ENCODE results near the gene CDH4.

The CDH4 gene

GRCh38 chr20:61284752-61285151, 32.7 kb downstream of the CDH4 start:
- no peak for DNase-seq (ENCODE audit: low read depth in 2 of 2)

GRCh38 chr20:61285152-61285645, 33.1 kb downstream of the CDH4 start:
- no peak for DNase-seq (ENCODE audit: low read depth in 2 of 2)

- no peak for DNase-seq (ENCODE audit: low read depth in 2 of 2)
Measured at GRCh38 chr20:61285691-61286090, 33.6 kb downstream of the CDH4 start.

- DNase-seq (ENCODE audit: low read depth in 2 of 2): no peak
Measured at GRCh38 chr20:61287583-61288275, 35.7 kb downstream of the CDH4 start.

- DNase-seq (ENCODE audit: low read depth in 2 of 2): no peak
Measured at GRCh38 chr20:61288331-61288784, 36.3 kb downstream of the CDH4 start.

- DNase-seq (ENCODE audit: low read depth in 2 of 2): no peak
Measured at GRCh38 chr20:61289166-61289565, 37.1 kb downstream of the CDH4 start.

- DNase-seq (ENCODE audit: low read depth in 2 of 2): no peak
Measured at GRCh38 chr20:61290721-61291120, 38.7 kb downstream of the CDH4 start.

- DNase-seq (ENCODE audit: low read depth in 2 of 2): no peak
Measured at GRCh38 chr20:61291166-61291829, 39.2 kb downstream of the CDH4 start.

- no peak for DNase-seq (ENCODE audit: low read depth in 2 of 2)
Measured at GRCh38 chr20:61292391-61292790, 40.3 kb downstream of the CDH4 start.

GRCh38 chr20:61292821-61293612, 41.0 kb downstream of the CDH4 start:
- DNase-seq (ENCODE audit: low read depth in 2 of 2): no peak

GRCh38 chr20:61293951-61294350, 41.9 kb downstream of the CDH4 start:
- no peak for DNase-seq (ENCODE audit: low read depth in 2 of 2)

- no peak for DNase-seq (ENCODE audit: low read depth in 2 of 2)
Measured at GRCh38 chr20:61295249-61295648, 43.2 kb downstream of the CDH4 start.

GRCh38 chr20:61295682-61296628, 43.9 kb downstream of the CDH4 start:
- no peak for DNase-seq (ENCODE audit: low read depth in 2 of 2)

- no peak for DNase-seq (ENCODE audit: low read depth in 2 of 2)
Measured at GRCh38 chr20:61296629-61297019, 44.6 kb downstream of the CDH4 start.

GRCh38 chr20:61297491-61297890, 45.4 kb downstream of the CDH4 start:
- DNase-seq (ENCODE audit: low read depth in 2 of 2): no peak

- no peak for DNase-seq (ENCODE audit: low read depth in 2 of 2)
Measured at GRCh38 chr20:61297986-61298385, 45.9 kb downstream of the CDH4 start.

- DNase-seq (ENCODE audit: low read depth in 2 of 2): no peak
Measured at GRCh38 chr20:61298661-61299060, 46.6 kb downstream of the CDH4 start.

GRCh38 chr20:61299104-61299503, 47.0 kb downstream of the CDH4 start:
- no peak for DNase-seq (ENCODE audit: low read depth in 2 of 2)

- no peak for DNase-seq (ENCODE audit: low read depth in 2 of 2)
Measured at GRCh38 chr20:61299618-61300017, 47.6 kb downstream of the CDH4 start.

GRCh38 chr20:61300293-61300692, 48.2 kb downstream of the CDH4 start:
- no peak for DNase-seq (ENCODE audit: low read depth in 2 of 2)

GRCh38 chr20:61300709-61301108, 48.6 kb downstream of the CDH4 start:
- no peak for DNase-seq (ENCODE audit: low read depth in 2 of 2)

Measured in stimulated activated CD4-positive, alpha-beta T cell treated with anti-CD3 and anti-CD28 coated beads, Interleukin-4, amount 100 ng/mL, for 48 hours (primary cell).